NK-92 (cell line): ENCODE results near the gene BTBD17.

Experiments used
- DNase-seq: peaks from one replicate; lab custom pipeline; 2025; ENCODE audit not compliant: unreplicated experiment; lab: John Stamatoyannopoulos, UW

BTBD17 gene

GRCh38 chr17:74387365-74388218, 25.9 kb upstream of the BTBD17 start:
- DNase-seq = no peak

- DNase-seq = no peak
These were observed 24.7 kb upstream of the BTBD17 start for GRCh38 chr17:74386386-74386785.

- DNase-seq = no peak
These were observed 23.5 kb upstream of the BTBD17 start for GRCh38 chr17:74385201-74385600.

- DNase-seq = no peak
These were observed 21.5 kb upstream of the BTBD17 start for GRCh38 chr17:74383141-74383540.

GRCh38 chr17:74380959-74381808, 19.5 kb upstream of the BTBD17 start:
- no peak for DNase-seq

GRCh38 chr17:74380086-74380958, 18.7 kb upstream of the BTBD17 start:
- no peak for DNase-seq

- DNase-seq = peak; percentile 45
These were observed 17.9 kb upstream of the BTBD17 start for GRCh38 chr17:74379495-74380085.

- no peak for DNase-seq
These were observed 13.2 kb upstream of the BTBD17 start for GRCh38 chr17:74374858-74375257.

GRCh38 chr17:74373838-74374606, 12.4 kb upstream of the BTBD17 start:
- no peak for DNase-seq

GRCh38 chr17:74372426-74372825, 10.8 kb upstream of the BTBD17 start:
- DNase-seq = no peak

GRCh38 chr17:74371653-74372147, 10.0 kb upstream of the BTBD17 start:
- DNase-seq = no peak

- no peak for DNase-seq
These were observed 8.2 kb upstream of the BTBD17 start for GRCh38 chr17:74369665-74370490.

GRCh38 chr17:74369221-74369620, 7.6 kb upstream of the BTBD17 start:
- no peak for DNase-seq

GRCh38 chr17:74368341-74369081, 6.8 kb upstream of the BTBD17 start:
- no peak for DNase-seq

GRCh38 chr17:74367206-74367605, 5.5 kb upstream of the BTBD17 start, which contains the start of gene GPR142:
Gene GPR142 (plus strand): TSS chr17:74367506. CDS start chr17:74369541, 2,035 bp downstream.
- DNase-seq = no peak

GRCh38 chr17:74362810-74363498, 1.3 kb upstream of the BTBD17 start:
- DNase-seq = no peak

- no peak for DNase-seq
These were observed 369 bp upstream of the BTBD17 start for GRCh38 chr17:74362069-74362405.

- DNase-seq = no peak
These were observed 804 bp downstream of the BTBD17 start for GRCh38 chr17:74360899-74361229.
